NCI-H1930 (cell line): ENCODE measurements around the gene TXNRD2.

ENCODE experiments used
- DNase-seq, 2 experiments: peaks; one replicate each; lab custom pipeline; 2025; lab: John Stamatoyannopoulos, UW

Gene TXNRD2

GRCh38 chr22:19905347-19906276 is 36.0 kb downstream of the TXNRD2 start:
- no peak for DNase-seq

- DNase-seq, result no peak
Observed at GRCh38 chr22:19904935-19905334, 36.7 kb downstream of the TXNRD2 start.

- no peak for DNase-seq
Observed at GRCh38 chr22:19904174-19904856, 37.3 kb downstream of the TXNRD2 start.

GRCh38 chr22:19903513-19903912 is 38.1 kb downstream of the TXNRD2 start:
- no peak for DNase-seq

- DNase-seq, result no peak
Observed at GRCh38 chr22:19903031-19903430, 38.6 kb downstream of the TXNRD2 start.

DNA sequence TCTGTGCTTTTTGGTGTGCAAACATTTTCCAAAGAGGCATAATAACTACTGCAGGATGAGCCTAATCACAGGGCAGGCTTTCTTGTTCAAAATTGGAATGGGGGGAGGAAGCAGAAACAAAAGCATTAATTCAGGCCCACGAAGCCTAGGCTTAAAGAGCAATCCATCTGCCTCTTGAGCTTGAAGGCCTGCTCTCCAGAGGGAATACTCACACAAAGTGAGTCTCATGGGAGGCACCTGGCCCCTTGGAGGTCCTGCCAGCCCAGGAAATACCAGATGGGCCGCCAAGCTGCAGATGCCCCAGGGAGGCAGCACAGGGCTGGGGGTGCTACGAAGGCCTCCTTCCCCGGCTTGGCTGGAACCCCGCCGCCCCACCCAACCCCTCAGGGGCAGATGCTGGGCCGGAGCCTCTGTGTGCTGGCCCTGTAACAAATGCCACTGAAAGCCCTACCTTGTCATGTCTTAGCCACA is 39.3 kb downstream of the TXNRD2 start:
- no peak for DNase-seq

GRCh38 chr22:19901577-19902244 is 39.9 kb downstream of the TXNRD2 start:
- DNase-seq, result no peak

DNA sequence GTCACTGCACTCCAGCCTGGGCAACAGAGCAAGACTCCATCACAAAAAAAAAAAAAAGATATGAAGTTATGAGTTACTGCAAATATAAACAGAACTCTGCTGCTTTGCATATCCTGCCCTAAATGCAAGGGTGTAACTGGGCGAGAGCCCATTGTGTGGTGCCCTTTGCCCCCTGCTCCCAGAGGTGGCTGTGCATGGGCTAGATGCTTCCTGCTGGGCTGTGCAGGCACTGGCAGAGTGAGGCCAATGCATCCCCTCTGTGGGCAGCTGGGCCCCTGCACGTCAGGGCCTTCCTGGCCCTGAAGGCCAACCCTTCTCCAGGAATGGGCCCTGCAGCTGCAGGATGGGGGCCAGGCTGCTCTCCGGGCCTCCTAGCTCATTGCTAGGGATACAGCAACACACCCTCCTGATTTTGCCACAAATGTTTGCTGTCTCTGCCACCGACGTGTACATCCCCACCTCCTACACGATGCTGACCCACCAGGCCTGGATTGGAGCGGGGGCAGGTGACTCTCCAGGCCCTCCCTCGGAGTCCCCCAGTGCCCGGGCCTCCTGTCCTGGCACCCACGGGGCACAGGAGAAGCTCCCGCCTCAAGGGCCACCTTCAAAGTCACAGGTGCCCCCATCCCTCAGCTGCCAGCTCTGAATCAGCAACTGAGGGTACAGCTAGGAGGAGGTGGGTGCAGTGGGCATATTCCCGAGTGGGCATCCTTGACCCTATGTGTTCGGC is 40.7 kb downstream of the TXNRD2 start:
- no peak for DNase-seq

DNA sequence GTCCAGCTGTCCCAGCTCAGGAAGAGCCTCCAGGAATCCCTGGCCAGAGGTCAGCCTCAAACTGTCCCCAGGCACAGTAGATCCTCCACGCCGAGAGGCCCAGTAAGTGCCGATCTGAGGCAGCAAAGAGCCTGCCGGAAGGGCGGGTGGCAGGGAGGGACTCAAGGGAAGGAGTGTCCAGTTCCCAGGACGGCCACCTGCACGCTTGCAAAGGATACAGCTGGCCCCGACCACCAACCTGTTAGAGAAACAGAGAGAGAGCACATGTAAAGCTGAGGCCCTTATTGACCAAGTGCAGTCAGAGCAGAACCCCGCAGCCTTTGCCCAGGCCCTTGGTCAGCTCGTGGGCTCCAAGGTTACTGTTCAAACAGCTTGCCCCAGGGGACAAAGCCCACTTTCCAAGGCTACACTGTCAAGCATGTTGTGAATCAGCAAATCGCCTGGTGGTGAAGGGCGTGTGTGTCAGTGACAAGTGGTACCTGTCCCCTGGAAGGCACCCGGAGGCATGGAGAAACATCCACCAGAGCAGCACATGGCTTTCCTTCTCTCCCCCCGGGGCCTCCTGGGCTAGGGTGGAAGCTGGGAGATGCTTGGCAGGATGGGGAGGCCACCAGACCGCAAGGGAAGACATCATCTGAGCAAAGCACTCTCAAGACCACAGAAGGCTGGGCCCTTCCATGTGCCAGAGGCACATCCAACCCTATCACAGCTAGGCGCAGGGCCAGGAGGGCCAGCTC is 42.6 kb downstream of the TXNRD2 start:
- DNase-seq, result no peak

- no peak for DNase-seq
Observed at GRCh38 chr22:19898145-19898544, 43.5 kb downstream of the TXNRD2 start.

DNA sequence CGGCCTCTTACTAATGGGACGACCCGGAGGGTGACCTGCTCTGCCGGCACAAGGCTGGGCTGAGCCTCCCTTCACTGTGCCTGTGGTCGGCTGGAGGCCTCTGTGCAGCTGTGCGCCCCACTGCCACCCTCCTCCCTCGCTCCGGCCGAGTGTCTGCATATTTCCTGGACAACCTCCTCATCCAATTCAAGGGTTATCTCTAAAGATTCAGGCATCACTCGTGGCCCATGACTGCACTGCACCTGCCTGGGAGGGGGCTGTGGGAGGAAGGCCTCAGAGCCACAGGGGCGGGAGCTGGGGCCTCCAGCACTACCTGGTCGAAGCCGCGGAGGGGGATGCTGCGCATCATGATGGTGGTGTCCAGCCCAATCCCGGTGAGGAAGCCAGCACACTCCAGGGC is 43.9 kb downstream of the TXNRD2 start:
- no peak for DNase-seq

- no peak for DNase-seq
Observed at GRCh38 chr22:19896665-19897355, 44.8 kb downstream of the TXNRD2 start.

DNA sequence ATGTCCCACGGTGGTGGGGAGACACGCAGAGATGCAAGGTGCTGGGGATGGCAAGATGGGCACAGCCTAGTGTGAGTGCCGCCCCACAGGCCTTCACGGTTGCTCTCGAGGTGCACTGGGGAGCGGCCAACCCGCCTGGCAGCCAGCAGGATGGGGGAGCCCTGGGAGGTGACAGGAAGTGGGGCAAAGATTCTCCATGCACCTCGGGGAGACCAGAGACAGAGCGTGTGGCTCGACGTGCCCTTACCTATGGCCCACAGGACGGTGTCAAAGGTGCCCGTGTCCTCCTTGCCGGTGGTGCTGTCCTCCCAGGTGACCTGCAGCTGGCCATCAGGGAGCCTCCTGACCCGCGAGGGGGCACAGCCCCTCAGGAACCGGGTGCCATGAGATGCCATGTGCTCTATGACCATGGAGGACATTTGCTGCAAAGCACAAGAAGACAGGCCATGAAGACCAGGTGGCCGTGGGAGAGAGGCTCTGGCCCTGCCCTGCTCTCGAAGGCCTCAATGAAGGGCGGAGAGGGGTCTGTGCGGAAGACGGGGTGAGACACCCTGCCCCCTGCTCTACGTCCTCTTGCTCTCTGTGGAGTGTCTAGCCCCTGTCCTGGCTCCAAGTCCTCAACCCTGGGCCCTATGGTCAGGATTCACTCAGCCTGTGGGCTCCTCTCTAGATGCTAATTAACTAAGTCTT is 46.3 kb downstream of the TXNRD2 start:
- DNase-seq, result no peak

DNA sequence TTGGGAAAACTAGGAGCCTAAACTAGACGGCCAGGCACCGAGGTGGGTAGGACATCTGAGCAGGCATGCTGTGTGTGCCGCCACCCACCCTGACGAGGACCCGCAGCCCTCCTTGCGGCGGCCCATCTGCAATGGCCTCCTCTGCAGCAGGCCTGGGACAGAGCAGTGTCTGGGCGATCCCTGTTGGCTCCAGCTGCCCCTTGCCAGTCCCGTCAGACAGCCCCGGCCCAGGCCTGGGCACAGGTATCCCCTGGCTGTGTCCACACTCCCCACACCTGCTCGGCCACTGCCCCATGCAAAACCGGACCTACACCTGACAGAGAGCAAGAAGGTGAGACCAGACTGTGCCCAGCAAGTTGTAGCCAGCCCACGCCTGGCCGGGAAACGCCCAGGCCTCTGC is 48.3 kb downstream of the TXNRD2 start:
- DNase-seq, result no peak

GRCh38 chr22:19892925-19893324 is 48.7 kb downstream of the TXNRD2 start:
- no peak for DNase-seq

DNA sequence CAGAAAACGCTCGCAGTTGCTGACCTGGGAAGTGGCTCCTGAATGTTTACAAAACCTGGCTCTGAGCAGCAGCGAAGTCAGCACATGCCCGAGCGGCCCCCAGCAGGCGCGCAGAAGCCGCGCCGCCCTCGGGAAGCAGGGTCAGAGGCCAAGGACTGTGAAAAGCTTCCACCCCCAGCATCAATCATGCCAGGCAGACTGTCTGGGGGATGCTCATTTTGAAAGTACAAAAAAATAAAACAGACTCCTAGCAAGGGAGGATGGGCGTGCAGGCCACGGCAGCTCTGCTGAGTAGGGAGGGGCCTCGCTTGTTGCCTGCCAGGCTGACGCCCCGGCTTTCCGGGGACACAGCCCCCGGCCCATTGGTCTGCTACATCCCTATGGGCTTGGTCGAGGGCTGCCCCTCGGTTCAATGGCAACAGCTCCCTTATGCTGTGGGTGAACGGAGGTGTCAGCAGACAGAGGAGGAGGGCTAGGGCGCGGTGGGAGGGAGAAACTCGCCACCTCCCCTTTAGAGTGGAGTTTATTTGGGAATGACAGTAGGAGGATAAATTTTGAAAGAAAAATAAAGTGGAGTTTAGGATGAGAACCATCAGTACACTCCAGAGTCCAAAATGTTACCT is 49.2 kb downstream of the TXNRD2 start:
- DNase-seq, result no peak

- DNase-seq, result peak in 1 of 2 experiments; percentile 6
Observed at GRCh38 chr22:19891317-19892256, 50.0 kb downstream of the TXNRD2 start.
